MCF 10A (cell line): ENCODE results near the gene DPCD. TPM values are rescaled to one million over a fixed set of nuclear protein-coding genes. Genes with fewer than 3 reads are reported as not detected.

ENCODE experiments used
- BruUV-seq: library from RNA; stranded (reverse); fragments of 400-500 nt; replicated peaks from 2 replicates; lab custom pipeline; 2021; lab: Mats Ljungman, UMichigan
- CTCF ChIA-PET: fragments of 300-600 bp; sonication (Branson Sonifier 250); formaldehyde crosslinking; extraction: SDS; loops from one replicate; lab custom pipeline; 2021; ENCODE audit warnings: antibody characterized with exemption, inconsistent platforms; lab: Yijun Ruan, JAX
- POLR2A ChIA-PET: fragments of 300-600, 350-650 bp; sonication (Branson Sonifier 250); formaldehyde crosslinking; extraction: SDS; loops from one replicate; lab custom pipeline; 2020; ENCODE audit warnings: antibody characterized with exemption, inconsistent platforms; lab: Yijun Ruan, JAX
- DNase-seq: peaks from one replicate; pipeline ENCODE4 v3.0.0-alpha.2; 2018; ENCODE audit not compliant: unreplicated experiment
- H3K27ac Mint-ChIP-seq: one replicate; pipeline ENCODE4 v1.8.0; 2022; ENCODE audit warnings: mild to moderate bottlenecking, low read depth, mixed read lengths; ENCODE audit not compliant: unreplicated experiment
- H3K27me3 Mint-ChIP-seq: one replicate; pipeline ENCODE4 v1.8.0; 2022; ENCODE audit warnings: mixed read lengths; ENCODE audit not compliant: insufficient read depth, unreplicated experiment
- H3K36me3 Mint-ChIP-seq: one replicate; pipeline ENCODE4 v1.8.0; 2022; ENCODE audit warnings: mild to moderate bottlenecking, moderate library complexity, mixed read lengths; ENCODE audit not compliant: insufficient read depth, unreplicated experiment
- H3K4me1 Mint-ChIP-seq: one replicate; pipeline ENCODE4 v1.8.0; 2022; ENCODE audit warnings: mixed read lengths; ENCODE audit not compliant: insufficient read depth, unreplicated experiment
- H3K4me3 Mint-ChIP-seq: one replicate; pipeline ENCODE4 v1.8.0; 2022; ENCODE audit warnings: mild to moderate bottlenecking, moderate library complexity, mixed read lengths; ENCODE audit not compliant: unreplicated experiment
- H3K9me3 Mint-ChIP-seq: one replicate; pipeline ENCODE4 v1.8.0; 2022; ENCODE audit warnings: mixed read lengths; ENCODE audit not compliant: unreplicated experiment
- intact Hi-C: fragments of 100-400 bp; cut with micrococcal nuclease; formaldehyde crosslinking; loops from 2 replicates; pipeline ENCODE4 v1.14.1; 2022
- total RNA-seq: library from RNA; stranded (reverse); gene quantifications from 2 replicates; pipeline ENCODE4 v1.2.3, GENCODE V29; 2022
- TF ChIP-seq, protein P1 (sequence below): fragments of 200-600 bp; IDR thresholded peaks from one replicate; pipeline ENCODE4 v1.8.0; 2022; ENCODE audit warnings: antibody characterized with exemption, mild to moderate bottlenecking; ENCODE audit not compliant: unreplicated experiment

The DPCD gene
- total RNA-seq, 1 experiment from 2014 or later, result 24.2 TPM

DNA sequence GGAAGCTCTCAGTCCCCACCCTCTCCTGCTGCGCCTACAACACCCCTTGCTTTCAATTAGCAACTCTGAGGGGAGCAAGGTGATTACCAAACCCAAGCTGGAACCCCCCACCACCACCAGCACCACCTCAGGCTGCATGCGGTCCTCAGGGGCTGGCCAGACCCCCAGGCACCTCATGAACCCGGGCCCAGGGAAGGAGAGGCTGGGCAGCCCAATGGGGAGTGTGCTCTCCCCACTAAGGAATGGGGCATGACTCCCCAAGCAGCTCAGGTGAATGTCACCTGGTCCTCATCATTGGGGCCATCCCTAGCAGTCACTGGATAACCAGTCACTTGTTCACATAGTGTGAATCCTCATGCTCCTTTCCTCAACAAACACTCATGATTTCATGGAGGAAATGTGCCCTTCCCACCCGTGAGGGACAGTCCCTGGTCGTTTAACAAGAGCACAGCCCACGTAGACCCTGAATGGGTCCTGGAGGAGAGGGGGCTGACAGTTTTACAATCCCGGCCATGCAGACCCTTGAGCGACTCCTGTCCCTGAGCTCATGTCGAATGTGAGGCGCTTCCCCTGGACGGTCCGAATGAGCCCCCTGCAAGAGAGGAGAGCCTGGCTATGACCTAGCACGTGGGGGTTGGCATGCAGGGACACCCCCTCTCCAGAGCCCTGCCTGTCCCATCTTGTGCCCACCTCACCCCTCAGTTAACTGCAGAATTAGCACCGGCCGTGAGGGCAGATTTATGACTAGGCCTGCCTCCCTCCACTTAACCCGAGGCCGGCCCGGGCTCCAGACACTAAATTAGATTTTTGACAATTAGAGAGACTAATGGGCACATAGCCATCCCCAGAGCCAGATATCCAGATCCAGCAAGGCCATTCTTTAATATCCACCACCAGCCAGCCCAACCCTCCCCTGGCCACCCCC lies 29.2 kb upstream of the DPCD start:
- CTCF ChIA-PET, result interaction anchor here (2.0 to 2.2 kb wide), 2 partner anchors 11 to 345 kb away, joined by 10 to 12 read pairs; no protein-coding TSS in a partner anchor
- intact Hi-C loops, result no loop called here
- BruUV-seq, result no TSS peak
- TF ChIP-seq, protein P1, sequence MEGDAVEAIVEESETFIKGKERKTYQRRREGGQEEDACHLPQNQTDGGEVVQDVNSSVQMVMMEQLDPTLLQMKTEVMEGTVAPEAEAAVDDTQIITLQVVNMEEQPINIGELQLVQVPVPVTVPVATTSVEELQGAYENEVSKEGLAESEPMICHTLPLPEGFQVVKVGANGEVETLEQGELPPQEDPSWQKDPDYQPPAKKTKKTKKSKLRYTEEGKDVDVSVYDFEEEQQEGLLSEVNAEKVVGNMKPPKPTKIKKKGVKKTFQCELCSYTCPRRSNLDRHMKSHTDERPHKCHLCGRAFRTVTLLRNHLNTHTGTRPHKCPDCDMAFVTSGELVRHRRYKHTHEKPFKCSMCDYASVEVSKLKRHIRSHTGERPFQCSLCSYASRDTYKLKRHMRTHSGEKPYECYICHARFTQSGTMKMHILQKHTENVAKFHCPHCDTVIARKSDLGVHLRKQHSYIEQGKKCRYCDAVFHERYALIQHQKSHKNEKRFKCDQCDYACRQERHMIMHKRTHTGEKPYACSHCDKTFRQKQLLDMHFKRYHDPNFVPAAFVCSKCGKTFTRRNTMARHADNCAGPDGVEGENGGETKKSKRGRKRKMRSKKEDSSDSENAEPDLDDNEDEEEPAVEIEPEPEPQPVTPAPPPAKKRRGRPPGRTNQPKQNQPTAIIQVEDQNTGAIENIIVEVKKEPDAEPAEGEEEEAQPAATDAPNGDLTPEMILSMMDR, result no peak
- POLR2A ChIA-PET, result interaction anchor here (0.6 to 1.7 kb wide), 7 partner anchors 9 to 338 kb away, joined by 3 to 5 read pairs (median 4); partner anchors contain the start of genes DPCD and POLL
- Mint-ChIP-seq H3K4me1 (peaks cover 11% of the 10 kb centered on the region), H3K9me3 (no peaks in the 10 kb centered on the region), H3K27me3 (no peaks in the 10 kb centered on the region), H3K27ac (peak overlapping the region; percentile 93), H3K4me3 (no peak overlapping the region), H3K36me3 (peaks cover 12% of the 10 kb centered on the region)
- DNase-seq, result no peak

DNA sequence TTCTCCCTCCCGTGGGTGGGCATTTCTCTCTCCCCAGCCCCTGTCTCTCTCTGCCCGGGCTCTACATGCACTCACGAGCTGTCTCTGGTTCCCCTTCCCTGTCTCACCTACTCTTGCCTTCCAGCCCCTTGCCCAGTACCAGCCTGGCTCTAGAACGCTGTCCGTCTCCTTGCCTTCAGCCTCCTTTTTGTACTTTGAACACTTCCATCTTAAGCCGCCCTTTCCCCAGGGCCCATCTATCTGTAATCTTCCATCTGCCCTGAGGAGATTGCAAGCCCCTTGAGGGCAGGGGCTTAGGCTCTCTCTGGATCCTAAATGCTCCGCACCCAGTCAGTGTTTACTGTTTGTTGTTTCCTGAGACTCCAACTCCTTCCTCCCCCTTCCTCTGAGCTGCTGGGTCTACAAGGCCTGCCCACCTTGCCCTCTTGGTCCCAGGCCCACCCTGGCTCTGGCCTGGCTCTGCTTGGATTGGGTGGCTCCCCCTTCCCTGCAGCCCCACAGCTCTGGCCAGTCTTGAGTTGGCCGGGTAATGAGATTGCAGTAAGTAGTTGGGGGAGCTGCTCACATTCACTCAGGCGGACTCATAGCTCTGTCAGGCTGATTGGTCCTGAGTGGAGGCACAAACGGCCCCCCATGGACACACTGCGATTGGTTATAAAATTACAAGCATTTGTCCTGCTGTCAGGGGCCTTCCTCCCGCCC lies 28.4 kb upstream of the DPCD start:
- Mint-ChIP-seq H3K4me3 (no peak overlapping the region), H3K4me1 (peaks cover 11% of the 10 kb centered on the region), H3K9me3 (no peaks in the 10 kb centered on the region), H3K36me3 (peaks cover 17% of the 10 kb centered on the region), H3K27ac (peak overlapping the region; percentile 93), H3K27me3 (no peaks in the 10 kb centered on the region)
- intact Hi-C loops, result no loop called here
- ChIA-PET POLR2A (interaction anchor here (0.5 to 1.7 kb wide), 2 partner anchors 28 to 315 kb away, joined by 3 to 4 read pairs; partner anchors contain the start of genes DPCD and POLL), CTCF (interaction anchor here (0.6 to 2.2 kb wide), 4 partner anchors 10 to 1243 kb away, joined by 3 to 12 read pairs (median 6); no protein-coding TSS in a partner anchor)
- no TSS peak for BruUV-seq
- no peak for DNase-seq
- TF ChIP-seq, protein P1, result no peak

DNA sequence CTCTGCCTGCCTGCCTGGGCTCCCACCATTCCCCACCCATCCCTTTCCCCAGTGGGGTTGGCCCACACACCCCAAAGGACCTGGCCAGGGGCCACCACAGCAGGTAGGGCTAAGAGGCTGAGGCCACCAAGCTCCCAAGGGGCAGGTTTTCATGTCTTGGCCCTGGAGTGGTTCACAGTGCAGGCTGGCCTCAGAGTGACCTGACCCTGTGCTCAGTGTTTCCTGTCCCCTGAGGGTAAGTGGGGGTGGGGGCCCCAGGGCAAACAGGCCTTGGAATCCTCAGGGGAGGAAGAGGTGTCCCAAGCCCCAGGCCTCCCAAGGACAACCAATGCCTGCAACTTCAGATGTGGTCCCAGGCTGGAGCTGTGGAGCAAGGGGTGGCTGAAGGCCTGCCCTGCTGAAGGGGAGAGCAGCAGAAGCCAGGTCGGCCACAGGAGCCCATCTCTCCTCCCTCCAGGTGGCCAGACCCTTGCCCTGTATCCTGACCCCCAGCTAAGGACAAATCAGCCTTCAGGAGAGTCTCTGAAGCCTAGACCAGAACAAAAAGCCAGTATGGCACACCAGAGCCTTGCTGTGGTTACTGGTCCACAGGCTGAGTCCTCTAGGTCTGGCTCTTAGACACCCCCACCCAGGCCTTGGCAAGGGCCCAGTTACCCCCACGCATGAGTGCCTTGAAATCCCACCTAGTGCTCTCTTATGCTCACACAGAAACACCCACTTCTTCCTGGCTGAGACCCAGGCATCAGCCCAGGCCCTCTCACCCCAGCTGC lies 27.6 kb upstream of the DPCD start:
- Mint-ChIP-seq H3K27ac (no peak overlapping the region), H3K4me3 (no peak overlapping the region), H3K4me1 (peaks cover 11% of the 10 kb centered on the region), H3K36me3 (peaks cover 16% of the 10 kb centered on the region), H3K9me3 (no peaks in the 10 kb centered on the region), H3K27me3 (peaks cover 7% of the 10 kb centered on the region)
- DNase-seq, result no peak
- TF ChIP-seq, protein P1, result no peak
- CTCF ChIA-PET, result interaction anchor here (0.5 to 3.5 kb wide), 6 partner anchors 11 to 1243 kb away, joined by 3 to 17 read pairs (median 3); no protein-coding TSS in a partner anchor
- BruUV-seq, result no TSS peak
- intact Hi-C loops, result no loop called here
- POLR2A ChIA-PET, result interaction anchor here (0.5 kb wide), 1 partner anchor 316 kb away, joined by 3 read pairs; no protein-coding TSS in a partner anchor
